Lung (tissue), 12 donors: Measurements from ENCODE around the gene NPPB. TPM values are rescaled to one million over a fixed set of nuclear protein-coding genes. Genes with fewer than 3 reads are reported as not detected.
A peak's percentile ranks its signal among the peaks of the same experiment; 100 is the strongest.

Experiments
- ATAC-seq: fragments of 200-7000 bp; cut with Tn5 transposase; one replicate; pipeline ENCODE4 v1.9.1; 2020; ENCODE audit warnings: moderate number of reproducible peaks; ENCODE audit not compliant: insufficient read depth, low FRiP score
- DNase-seq, 3 donors: peaks; one replicate each; pipeline ENCODE4 v3.0.0-alpha.2; 2013 to 2017
- H3K27ac ChIP-seq, 2 donors: one replicate each; pipeline ENCODE4 v1.5.1; 2013; ENCODE audit warnings: mild to moderate bottlenecking in 2 of 2, moderate library complexity in 2 of 2, control low read depth in 1 of 2, inconsistent platforms in 1 of 2, low read depth in 1 of 2, low read length in 1 of 2
- H3K27me3 ChIP-seq, 3 donors: one replicate each; pipeline ENCODE4 v1.5.1; 2013; ENCODE audit warnings: low read length in 2 of 3; ENCODE audit not compliant: control insufficient read depth in 3 of 3, insufficient read depth in 3 of 3
- H3K36me3 ChIP-seq, 4 donors: one replicate each; pipeline ENCODE4 v1.5.1; 2013; ENCODE audit warnings: low read length in 4 of 4, mild to moderate bottlenecking in 1 of 4, moderate library complexity in 1 of 4; ENCODE audit not compliant: control insufficient read depth in 4 of 4, insufficient read depth in 4 of 4
- H3K4me1 ChIP-seq, 5 donors: one replicate each; pipeline ENCODE4 v1.5.1; 2013; ENCODE audit warnings: low read length in 5 of 5, mild to moderate bottlenecking in 2 of 5, moderate library complexity in 1 of 5; ENCODE audit not compliant: control insufficient read depth in 5 of 5, insufficient read depth in 5 of 5
- H3K4me3 ChIP-seq: one replicate; pipeline ENCODE4 v1.5.1; 2013; ENCODE audit warnings: mild to moderate bottlenecking, control low read depth, moderate library complexity
- H3K9ac ChIP-seq, 2 donors: one replicate each; pipeline ENCODE4 v1.5.1; 2013; ENCODE audit warnings: low read length in 2 of 2, control low read depth in 1 of 2; ENCODE audit not compliant: insufficient read depth in 1 of 2
- H3K9me3 ChIP-seq, 4 donors: one replicate each; pipeline ENCODE4 v1.5.1; 2013; ENCODE audit warnings: low read length in 3 of 4, mild to moderate bottlenecking in 1 of 4, moderate library complexity in 1 of 4; ENCODE audit not compliant: control insufficient read depth in 4 of 4, insufficient read depth in 3 of 4
- WGBS, 2 donors: extraction: QIAGEN DNeasy Blood & Tissue Kit; methylation state at CpG; one replicate each; pipeline ENCODE4 v1.1.7; 2013; 5-methylcytosine and 5-hydroxymethylcytosine counted together
- polyA plus RNA-seq, 2 donors: library from polyadenylated mRNA; stranded (reverse); fragments of 200-250 nt; gene quantifications; one replicate each; pipeline ENCODE4 v1.2.1, GENCODE V29; 2013
- total RNA-seq, 2 donors: library from RNA; depleted of rRNA in 1 of 2; stranded (reverse); fragments of >200 nt in 1 of 2; gene quantifications; one replicate each; pipeline ENCODE4 v1.2.1, GENCODE V29; 2014 to 2021
- TF ChIP-seq, protein P1 (sequence below): IDR thresholded peaks from 2 replicates; pipeline ENCODE4 v1.5.1; 2012; ENCODE audit warnings: mild to moderate bottlenecking; ENCODE audit errors: control extremely low read depth, extremely low read depth
- donor health status: control.
- donor health status: control.
- donor health status: Bipolar disorder and iron deficiency.
- donor health status: healthy.
- donor health status: DM: yes; HTN: yes; CAD: no.

The NPPB gene
- total and polyA plus RNA-seq, 4 donors = 0.45 to 3.6 (median 1.1) TPM; not detected in 1

DNA sequence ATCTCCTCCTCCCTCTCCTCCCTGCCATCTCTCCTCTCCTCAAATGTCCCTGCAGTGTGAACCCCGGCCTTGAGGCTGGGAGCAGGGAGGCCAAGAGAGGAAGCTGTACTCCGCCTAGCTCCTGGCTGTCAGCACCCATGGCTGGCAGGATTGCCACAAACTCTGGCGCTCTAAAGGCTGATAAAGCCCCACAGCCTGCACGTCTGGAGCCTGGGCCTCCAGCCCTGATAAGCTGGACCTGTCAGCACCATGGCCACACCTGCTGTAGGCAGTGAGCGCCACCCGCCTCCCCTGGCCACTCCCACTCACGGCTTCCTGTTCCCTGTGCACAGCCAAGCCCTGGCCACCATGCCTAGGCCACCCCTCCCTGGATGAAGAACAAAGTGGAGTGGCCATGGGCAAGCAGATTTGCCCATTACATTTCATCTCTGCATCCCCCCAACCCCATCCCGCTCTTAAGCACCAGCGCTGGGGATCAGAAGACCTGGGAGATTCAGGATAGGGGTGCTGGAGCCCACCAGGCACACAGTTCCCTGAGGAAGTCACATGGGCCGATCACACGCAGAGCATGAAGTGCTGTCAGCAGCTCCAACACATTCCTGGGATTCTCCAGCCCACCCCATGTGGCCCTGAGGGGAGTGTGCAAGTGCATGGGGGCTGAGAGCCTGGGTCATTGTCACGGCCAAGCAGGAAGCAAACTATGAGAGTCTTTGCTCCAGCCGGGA lies 24.2 kb upstream of the NPPB start:
- H3K27me3 ChIP-seq = no peaks in the 10 kb centered on the region
- DNase-seq (peak; percentile 11 to 57 (median 29)), ATAC-seq (no peak)
- TF ChIP-seq, protein P1, sequence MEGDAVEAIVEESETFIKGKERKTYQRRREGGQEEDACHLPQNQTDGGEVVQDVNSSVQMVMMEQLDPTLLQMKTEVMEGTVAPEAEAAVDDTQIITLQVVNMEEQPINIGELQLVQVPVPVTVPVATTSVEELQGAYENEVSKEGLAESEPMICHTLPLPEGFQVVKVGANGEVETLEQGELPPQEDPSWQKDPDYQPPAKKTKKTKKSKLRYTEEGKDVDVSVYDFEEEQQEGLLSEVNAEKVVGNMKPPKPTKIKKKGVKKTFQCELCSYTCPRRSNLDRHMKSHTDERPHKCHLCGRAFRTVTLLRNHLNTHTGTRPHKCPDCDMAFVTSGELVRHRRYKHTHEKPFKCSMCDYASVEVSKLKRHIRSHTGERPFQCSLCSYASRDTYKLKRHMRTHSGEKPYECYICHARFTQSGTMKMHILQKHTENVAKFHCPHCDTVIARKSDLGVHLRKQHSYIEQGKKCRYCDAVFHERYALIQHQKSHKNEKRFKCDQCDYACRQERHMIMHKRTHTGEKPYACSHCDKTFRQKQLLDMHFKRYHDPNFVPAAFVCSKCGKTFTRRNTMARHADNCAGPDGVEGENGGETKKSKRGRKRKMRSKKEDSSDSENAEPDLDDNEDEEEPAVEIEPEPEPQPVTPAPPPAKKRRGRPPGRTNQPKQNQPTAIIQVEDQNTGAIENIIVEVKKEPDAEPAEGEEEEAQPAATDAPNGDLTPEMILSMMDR = no peak
- peak overlapping the region in 1 of 2 donors; percentile 81 for H3K27ac ChIP-seq
- H3K36me3 ChIP-seq = no peaks in the 10 kb centered on the region
- H3K4me1 ChIP-seq = peaks cover 8 to 27% (median 11%) of the 10 kb centered on the region in 5 donors
- H3K4me3 ChIP-seq = no peak overlapping the region
- 32 to 42% methylated on average over 13 of the region's 13 CpGs for WGBS, 2 donors
- no peak overlapping the region for H3K9ac ChIP-seq
- H3K9me3 ChIP-seq = no peaks in the 10 kb centered on the region

DNA sequence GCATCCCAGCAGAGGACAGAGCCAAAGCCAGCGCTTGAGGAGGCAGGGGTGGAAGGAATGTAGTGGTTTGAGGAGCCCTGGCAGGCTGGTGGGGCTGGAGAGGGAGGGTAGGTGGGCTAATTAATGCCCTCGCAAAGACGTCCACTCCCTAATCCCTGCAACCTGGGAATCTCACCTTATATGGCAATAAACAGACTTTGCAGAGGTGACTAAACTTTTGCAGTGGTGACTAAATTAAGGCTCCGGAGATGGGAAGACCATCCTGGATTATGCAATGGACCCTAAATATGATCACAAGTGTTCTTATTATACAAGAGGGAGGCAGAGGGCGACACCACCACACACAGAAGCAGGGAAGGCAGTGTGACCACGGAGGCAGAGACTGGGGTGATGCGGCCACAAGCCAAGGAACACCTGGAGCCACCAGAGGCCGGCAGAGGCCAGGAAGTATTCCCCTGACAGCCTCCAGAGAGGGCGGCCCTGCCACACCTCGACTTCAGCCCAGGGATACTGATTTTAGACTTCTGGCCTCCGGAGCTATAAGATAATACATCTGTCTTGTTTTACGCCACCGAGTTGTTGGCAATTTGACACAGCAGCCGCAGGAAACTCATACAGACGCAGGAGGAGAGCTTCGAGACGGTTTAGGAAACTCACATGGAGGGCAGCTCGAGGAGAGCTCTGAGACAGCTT lies 23.1 kb upstream of the NPPB start:
- TF ChIP-seq, protein P1 = no peak
- Histone ChIP-seq H3K27ac (peak overlapping the region in 1 of 2 donors; percentile 81), H3K4me1 (peaks cover 8 to 27% (median 11%) of the 10 kb centered on the region in 5 donors), H3K9me3 (no peaks in the 10 kb centered on the region), H3K4me3 (no peak overlapping the region), H3K27me3 (peaks cover 0 to 2% (median 0%) of the 10 kb centered on the region in 3 donors), H3K9ac (no peak overlapping the region), H3K36me3 (no peaks in the 10 kb centered on the region)
- ATAC-seq = no peak
- DNase-seq = no peak
- 86 to 89% methylated on average over 18 of the region's 18 CpGs for WGBS, 2 donors

DNA sequence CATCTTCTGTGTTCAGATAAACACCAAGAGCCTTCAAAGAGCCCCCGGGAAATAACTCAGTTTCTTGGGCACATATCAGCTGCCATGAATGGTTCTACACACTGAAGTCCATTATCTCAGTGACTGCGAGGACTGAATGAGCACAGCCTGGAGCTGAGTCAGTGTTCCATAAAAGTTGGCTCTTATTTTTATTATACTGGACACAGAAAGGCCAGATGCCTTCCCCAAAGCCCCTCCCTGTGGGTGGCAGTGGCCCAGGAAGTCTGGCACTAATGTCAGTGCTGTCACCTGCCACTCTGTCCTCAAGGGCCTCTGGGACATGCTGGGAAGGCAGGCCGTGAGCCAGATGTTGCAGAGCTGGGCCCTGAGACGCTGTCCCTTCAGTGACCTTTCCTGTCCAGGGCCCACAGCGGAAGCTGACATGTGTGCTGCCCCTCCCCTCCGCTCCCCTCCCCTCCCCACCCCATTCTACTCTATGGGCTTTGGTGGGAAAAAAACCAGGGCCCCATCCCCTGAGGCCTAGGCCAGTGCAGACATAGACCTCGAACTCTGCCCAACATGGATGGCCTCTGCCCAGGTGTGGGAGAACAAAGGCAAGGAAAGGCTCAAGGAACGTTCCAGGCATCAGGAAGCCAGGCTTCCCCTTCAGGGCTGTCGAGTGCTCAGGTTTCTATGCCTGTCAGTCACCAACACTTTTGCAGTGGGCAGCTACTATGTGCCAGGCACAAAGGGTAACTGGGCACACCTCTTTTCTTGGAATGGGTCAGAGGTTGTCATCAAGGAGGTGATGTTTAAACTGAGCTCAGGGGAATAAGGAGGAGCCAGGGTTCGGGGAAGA lies 22.4 kb upstream of the NPPB start:
- Histone ChIP-seq H3K9me3 (no peaks in the 10 kb centered on the region), H3K4me1 (peaks cover 8 to 30% (median 11%) of the 10 kb centered on the region in 5 donors)
- ATAC-seq = no peak

More for the DNA sequence above, 22.4 kb upstream of the NPPB start:
- DNase-seq = peak; percentile 72 to 80 (median 77)
- TF ChIP-seq, protein P1 = no peak
- Histone ChIP-seq H3K9ac (no peak overlapping the region), H3K4me3 (no peak overlapping the region), H3K27ac (peak overlapping the region in 1 of 2 donors; percentile 90), H3K36me3 (no peaks in the 10 kb centered on the region), H3K27me3 (peaks cover 0 to 4% (median 0%) of the 10 kb centered on the region in 3 donors)
- 55 to 70% methylated on average over 10 of the region's 10 CpGs for WGBS, 2 donors
